GM18951 (cell line): ENCODE measurements around the gene CCN6.

Source experiments
- POLR2A ChIP-seq: IDR thresholded peaks from 4 replicates; pipeline ENCODE4 v1.6.1; 2011; ENCODE audit warnings: mild to moderate bottlenecking; ENCODE audit not compliant: insufficient read length, insufficient read depth; ENCODE audit errors: extremely low read depth
- in situ Hi-C: fragments of 300-500 bp; cut with MboI; formaldehyde crosslinking; loops from one replicate; pipeline ENCODE4 v1.12.0; 2022; ENCODE audit warnings: low sequenced_read_pairs, mixed read lengths, inconsistent platforms; ENCODE audit not compliant: unreplicated experiment

The CCN6 gene

DNA sequence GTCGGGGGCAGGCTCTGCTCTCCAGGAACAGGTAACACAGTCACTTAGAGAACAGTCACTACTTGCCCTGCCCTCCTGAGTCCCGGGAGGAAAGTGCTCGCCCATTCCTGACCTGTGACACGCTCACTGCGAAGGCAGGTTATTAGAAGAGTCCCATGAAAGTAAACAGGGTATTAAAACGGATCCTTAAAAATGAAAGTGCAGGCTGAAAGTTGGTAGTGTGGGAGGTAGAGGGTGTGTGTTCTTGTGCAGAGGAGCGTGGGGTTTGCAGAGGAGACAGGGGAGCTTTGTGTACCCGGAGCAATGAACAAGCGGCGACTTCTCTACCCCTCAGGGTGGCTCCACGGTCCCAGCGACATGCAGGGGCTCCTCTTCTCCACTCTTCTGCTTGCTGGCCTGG is at the start of gene CCN6:
CCN6 (plus strand) TSS at position 104 of the 400 bp plus-strand sequence; CDS start at position 358, 254 bp downstream.
- TF ChIP-seq POLR2A: no peak

DNA sequence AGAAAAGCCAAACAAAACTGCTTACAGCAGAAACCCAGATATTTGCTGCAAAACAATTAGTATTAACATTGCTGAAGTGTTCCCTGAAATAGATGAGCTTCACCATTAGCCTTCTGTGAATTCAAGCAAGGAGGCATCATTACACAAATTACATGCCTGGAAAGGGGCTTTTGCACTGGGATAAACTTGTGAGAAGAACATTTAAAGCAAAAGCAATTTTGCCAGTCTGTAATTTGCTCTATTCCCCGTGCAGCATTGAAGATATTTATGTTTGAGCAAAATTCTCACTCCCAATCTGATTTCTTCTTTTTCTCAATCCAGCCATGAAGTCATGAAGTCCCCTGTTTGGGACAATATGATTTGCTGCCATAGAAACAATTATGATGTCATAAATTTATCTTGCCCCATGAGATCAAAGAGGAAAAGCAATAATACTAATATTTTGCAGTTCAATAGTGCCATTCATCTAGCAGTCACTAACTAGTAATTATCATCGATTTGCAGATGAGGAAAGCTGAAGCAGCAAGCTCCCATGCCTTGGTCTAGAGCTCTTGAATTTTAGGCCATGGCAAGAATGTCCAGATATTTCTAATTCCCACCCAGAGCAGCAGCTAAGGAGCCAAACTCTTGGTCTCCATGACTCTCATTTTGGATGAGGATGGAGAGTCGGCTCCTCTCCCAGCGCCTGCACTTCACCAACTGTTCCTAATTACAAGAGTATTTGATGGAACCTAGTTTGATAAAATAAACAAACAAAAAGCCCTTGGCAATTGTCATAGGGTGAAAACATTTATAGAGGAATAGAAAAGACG is 49.5 kb upstream of the CCN6 start:
- TF ChIP-seq POLR2A: no peak
- in situ Hi-C loops: no loop called here

More for the DNA sequence above, at the start of gene CCN6:
- in situ Hi-C loops: no loop called here

DNA sequence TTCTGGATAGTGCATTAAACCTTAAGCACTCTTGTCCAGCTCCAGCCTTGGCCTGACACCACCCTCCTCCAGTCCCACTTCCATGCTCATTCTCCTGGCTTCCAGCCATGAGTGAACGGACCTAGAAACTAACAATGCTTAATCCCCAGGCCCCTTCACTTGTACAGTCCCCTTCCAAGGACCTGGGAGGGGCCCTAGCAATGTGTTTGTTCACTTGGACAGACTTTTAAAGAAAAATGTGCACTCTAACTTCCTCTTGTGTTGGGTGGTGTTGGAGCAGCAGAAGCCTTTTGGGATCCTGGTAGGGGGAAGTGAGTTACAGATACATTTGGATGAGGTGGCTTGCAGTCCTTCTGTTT is 48.9 kb upstream of the CCN6 start:
- in situ Hi-C loops: no loop called here

DNA sequence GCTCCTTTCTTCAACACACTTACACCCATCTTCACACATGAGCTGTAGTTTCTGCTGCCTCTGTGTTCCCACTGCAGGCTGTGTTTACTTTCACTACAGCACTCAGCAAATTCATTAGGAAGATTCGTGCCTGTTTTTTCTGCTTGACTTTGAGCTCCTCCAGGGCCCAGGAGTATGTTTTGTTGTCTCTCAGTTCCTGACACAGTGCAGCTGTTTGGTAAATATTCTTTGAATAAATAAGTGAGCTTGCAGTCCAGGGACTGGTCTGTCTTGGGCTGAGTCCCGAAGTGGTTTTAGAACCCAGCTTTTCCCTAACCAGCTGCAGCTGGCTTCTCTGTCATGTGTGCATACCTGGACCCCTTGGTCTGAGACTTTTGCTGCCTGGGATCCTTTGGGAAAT is 46.6 kb upstream of the CCN6 start:
- no peak for TF ChIP-seq POLR2A
- in situ Hi-C loops: no loop called here

More for the DNA sequence above, 48.9 kb upstream of the CCN6 start:
- no peak for TF ChIP-seq POLR2A

DNA sequence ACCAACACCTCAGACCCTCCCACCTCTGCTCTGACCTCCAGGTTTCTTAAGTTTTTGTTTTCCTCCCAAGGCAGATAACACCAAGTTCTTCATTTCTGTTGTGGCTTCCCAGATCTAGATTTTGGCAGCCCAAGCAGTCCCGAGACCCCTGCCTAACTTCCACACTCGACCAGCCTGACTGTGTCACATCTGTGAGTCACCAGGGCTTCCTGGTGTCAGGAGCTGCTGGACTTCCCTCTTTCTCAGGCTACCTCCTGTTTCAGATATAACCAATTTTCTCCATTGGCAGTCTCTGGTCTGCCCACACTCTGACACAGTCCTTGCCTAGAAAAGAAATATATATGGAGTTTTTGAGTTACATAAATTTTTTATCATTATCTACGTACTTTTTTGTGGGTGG is 46.1 kb upstream of the CCN6 start:
- in situ Hi-C loops: no loop called here

DNA sequence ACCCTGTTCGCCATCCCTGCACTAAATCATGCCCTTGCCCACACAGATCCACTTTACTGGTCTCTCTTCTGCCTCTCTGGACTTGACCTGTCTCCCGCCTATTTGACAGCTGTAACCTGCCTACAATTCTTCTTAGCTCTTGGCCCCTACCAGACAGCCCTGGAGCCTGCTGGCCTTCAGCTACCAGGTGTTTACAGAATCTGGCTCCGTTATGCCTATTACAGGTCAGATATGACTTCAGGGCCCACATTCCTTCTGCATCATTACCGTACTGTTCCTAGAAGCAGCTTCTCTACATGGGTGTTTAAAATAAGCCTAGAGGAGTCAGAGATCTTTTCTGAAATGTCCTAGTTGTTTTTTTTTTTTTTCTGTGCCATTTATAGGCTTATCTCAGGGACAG is 45.4 kb upstream of the CCN6 start:
- in situ Hi-C loops: no loop called here
- no peak for TF ChIP-seq POLR2A

More for the DNA sequence above, 46.1 kb upstream of the CCN6 start:
- no peak for TF ChIP-seq POLR2A

DNA sequence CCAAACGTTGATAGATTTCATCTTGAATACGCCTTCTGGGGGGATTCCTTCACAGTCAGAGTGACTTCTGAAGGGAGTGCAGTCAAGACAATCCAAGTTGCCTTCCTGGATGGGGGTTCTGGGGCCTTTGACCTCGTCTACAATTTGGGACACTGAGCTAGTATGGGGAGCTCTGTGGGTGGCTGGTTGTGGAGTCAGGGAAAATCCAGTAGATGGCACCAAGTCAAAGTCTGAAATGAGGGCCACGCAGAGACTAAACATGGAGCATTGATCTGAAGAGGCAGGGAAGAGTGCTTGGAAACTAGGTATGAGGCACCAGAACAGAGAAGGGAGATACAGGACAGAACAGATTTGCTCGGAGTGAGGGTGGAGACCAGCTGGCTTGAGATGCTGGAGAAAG is 43.6 kb upstream of the CCN6 start:
- in situ Hi-C loops: no loop called here
- no peak for TF ChIP-seq POLR2A

DNA sequence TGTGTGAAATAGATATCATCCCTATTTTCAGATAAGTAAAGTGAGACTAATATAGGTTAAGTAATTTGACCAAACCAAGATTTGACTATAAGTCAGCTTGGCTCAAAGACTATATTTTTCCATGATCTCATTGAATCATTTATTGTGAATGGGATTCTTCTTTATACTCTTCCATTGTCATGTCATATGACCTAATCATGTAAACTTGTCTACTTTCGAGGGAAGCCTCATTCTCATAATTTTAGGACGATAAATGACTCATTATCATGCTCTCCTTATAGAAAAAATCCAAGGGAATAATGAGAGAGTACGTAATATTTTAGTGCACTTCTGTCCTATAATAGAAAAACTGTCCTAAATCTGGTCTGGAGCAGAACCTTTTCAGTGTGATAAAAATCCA is 40.9 kb upstream of the CCN6 start:
- no peak for TF ChIP-seq POLR2A
- in situ Hi-C loops: no loop called here

DNA sequence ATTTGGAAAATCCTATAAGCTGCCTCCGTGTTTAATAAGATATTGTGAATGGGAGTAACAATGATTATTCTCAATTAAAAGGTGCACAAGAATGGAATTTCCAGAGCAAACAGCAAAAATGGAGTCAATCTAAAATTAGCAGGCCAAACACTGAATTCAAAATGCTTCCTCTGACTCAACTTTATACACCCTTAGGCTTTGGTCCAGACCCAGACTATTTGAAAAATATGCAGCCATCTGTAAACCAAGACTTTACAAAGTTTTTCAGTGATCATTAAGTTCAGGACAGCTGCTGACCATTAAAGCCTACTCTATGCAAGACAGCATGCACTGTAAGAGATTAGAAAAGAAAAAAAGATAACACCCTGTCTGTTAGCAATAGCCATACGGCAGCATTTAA is 39.4 kb upstream of the CCN6 start:
- TF ChIP-seq POLR2A: no peak
- in situ Hi-C loops: no loop called here

DNA sequence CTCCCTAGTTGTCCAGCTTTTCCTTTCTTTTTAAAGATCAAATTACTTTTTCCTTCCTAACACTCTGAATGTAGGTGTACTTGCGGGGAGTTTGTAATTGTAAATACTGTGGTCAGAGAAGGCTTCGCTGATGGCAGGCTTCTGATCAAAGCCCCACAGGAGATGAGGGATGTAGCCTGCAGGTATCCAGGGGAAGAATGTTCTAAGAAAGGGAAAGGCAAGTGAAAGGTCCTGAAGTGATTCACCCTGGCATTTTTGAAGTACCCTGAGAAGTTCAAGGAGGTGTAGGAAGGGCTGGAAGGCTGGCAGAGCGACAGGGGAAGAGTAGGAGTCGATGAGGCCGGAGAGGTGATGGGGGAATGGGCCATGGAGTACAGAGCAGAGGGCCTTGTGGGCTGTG is 38.2 kb upstream of the CCN6 start:
- TF ChIP-seq POLR2A: no peak
- in situ Hi-C loops: no loop called here

DNA sequence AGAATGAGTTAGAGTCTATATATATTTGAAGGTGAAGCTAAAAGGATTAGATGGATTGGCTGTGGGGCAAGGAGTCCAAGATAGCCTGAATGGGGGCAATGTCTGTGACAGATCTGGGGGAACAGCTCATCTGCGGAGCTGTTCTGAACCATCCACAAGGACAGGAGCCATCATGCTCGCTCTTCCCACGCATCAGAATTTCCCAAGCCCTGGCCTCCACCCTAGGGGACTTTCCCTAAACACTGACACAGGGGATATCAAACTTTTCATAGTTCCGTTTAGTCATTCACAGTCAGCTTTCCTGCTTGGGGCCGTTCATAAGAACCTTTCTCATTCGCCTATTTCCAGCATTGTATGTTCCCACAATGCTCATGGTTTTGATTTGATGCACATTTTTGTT is 37.6 kb upstream of the CCN6 start:
- in situ Hi-C loops: no loop called here
- TF ChIP-seq POLR2A: no peak

DNA sequence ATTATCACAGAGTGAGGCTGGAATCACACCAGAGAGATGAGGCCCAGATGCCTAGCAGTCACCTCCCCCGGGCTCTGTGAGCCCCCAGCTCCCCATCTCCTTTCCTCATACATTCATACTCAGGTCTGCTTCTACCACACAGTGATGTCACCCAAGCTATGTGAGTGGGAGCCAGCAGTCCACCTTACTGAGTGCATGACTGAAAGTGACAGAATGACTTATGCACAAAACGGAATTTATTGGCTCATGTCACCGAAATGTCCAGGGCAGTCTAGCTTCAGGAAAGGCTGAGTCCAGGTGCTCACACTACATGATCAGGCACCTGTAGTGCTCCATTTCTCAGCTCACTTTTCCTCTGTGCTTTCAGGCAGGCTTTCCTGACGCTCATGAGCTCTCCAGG is 36.7 kb upstream of the CCN6 start:
- no peak for TF ChIP-seq POLR2A
- in situ Hi-C loops: no loop called here

DNA sequence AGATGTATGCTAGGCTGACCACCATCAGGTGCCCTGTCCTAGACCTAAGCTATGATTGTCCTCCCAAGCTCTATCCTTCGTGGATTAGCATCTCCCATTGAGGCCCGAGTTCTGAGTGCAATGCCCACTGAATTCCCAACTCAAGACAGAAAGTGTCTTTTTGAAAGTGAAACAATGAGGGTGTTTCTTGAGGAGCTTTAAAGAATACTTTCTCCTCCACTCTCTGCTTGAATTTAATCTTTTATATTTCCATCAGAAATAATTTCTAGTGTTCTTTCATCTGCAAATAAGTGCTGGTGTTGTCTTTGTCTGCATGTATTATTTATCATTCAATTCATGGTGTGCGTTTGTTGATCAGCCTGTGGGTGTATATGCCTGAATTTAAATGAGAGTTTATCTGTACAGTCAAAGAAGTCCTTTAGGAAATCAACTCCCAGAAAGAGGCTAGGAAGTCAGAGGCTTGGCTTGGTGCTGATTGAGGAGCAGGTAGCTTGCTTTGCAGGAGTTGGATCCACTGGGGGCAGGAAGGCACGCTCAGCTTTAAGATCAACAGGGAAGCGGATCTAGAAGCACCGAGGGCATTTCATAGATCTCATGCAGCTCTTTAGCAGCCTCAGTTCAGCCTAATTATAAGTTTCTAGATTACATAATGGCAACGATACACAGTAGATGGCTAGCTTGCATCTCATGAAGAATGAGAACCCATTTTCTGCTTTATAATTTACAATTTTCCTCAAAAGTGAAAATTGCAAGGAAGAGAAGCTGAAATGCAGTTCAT is 36.0 kb upstream of the CCN6 start:
- TF ChIP-seq POLR2A: no peak
- in situ Hi-C loops: no loop called here
